GM18867 (cell line): ENCODE results near the gene IQSEC1.

Experiments used
- ATAC-seq: cut with Tn5 transposase; IDR thresholded peaks from one replicate; pipeline ENCODE4 v1.9.1; 2021; ENCODE audit warnings: mild to moderate bottlenecking, moderate library complexity; ENCODE audit not compliant: unreplicated experiment

Gene IQSEC1

DNA sequence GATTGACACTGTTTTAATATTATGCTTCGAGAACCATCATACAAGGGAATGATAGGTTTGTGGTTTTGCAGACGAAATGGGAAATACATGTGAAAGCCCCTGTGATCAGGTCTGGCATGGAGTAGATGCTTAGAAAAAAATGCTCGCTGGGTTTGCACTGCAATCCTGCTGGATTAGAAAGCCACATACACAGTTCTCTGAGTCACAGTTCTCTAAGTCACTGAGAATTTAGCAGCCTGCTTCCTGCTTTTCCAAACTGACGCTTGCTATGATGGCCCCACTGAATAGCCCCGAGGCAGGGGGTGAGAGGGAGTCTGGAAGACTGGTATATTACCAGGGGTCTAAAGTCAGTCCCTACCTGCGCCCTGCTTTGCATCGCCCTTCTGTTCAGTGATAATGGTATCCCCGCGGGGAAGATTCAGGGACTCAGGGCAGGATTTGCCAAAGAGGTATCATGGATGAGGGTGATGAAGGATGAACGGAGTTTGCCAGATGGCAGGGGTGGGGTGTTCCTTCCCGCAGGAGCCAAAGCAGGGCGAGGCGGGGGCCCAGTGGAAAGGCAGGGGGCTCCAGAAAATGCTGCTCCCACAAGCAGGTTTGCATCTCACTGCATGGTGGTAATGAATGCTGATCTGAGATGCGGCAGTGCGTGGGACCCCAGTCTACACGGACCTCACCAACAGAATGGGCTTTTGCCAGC lies 82.3 kb downstream of the IQSEC1 start:
- no peak for ATAC-seq

GRCh38 chr3:12990306-12990705 lies 82.9 kb downstream of the IQSEC1 start:
- no peak for ATAC-seq

GRCh38 chr3:12988728-12989454 lies 84.3 kb downstream of the IQSEC1 start:
- ATAC-seq: no peak

DNA sequence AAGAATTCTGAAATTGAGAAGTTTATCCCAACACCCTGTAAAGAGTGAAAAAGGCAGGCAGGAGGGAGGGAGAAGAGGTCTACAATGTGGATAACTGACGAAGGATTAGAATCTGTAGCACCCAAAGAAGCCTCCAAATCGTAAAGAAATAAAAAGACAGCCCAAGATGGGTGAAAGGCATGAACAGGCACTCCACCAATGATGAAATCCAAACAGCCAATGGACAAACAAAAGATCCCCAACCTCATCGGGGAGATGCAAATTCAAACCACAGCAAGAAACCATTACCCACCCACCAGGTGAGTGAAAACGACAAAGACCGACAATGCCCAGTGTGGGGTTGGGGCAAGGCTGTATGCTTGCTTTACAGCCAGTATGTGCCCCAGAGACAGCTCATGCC lies 85.6 kb downstream of the IQSEC1 start:
- no peak for ATAC-seq

DNA sequence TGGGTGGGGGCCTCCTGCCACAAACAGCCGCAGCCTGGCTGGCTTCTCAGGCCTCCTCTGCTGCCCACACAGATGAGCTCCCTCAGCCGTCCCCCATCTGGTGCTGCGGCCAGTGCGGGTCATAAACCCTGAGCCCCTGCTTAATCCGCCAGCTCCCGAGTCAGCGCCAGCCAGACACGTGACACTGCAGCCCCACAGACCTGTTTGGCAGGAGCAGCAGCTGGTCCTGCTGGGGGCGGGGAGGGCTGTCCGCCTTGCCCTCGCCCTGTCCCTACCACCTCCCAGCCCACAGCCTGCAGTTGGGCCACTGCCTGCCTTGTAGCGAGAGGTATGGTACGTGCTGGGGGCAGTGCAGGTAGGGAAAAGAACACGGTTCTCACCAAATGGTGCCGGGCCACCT lies 86.2 kb downstream of the IQSEC1 start:
- no peak for ATAC-seq

DNA sequence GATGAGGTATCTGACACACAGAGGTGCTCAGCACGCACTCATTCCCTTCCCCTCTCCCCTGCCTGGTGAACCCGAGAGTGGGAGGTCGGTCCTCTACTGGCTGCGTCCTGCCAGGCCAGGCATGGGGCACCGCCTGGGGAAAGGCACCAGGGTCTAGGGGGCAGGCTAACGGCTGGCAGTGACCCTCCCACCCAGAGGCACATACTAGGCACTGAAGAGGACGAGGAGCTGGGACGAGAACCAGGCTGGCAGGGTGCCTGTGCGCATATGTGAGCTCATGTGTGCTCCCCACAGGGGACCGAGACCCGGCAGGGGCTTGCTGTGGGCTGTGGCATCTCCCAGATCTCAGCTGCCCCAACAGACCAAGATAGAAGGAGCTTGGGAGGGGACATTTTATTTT lies 86.7 kb downstream of the IQSEC1 start:
- ATAC-seq: no peak

DNA sequence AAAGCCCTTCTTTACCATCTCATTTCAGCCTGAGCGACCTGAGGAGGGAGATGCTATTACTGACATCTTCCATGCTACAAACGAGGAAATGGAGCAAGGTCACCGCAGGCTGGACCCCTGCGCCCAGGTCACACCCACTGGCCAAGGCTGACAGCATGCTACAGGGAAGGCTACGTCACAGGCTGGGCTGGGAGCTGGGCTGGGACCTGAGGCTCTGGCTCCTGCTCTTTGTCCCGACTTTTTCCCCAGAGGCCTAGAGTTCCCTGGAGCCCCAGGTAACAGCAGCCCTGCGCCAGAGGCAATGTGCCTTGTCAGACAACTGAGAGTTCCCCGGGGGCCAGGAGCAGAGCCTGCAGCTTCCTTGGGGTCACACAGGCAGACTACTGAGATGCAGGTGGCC lies 87.2 kb downstream of the IQSEC1 start:
- no peak for ATAC-seq

DNA sequence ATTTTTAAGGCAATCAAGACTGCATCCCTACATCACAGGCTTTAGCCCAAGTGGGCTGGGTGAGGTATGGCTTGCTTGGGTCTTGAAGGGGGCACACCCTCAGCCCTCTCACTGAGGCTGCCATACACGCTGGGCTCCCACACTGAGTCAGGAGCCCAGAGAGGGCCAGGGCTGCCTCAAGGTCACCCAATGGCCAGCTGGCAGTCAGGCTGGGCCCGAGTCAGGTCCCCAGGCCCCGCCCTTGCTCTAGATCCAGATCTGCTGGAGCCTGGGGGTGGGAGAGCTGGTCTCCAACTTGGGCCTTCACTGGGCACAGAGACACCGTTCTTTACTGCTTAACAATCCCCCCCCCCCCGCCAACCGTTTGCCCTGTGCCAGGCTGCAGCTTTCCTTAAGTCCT lies 88.1 kb downstream of the IQSEC1 start:
- ATAC-seq: no peak

DNA sequence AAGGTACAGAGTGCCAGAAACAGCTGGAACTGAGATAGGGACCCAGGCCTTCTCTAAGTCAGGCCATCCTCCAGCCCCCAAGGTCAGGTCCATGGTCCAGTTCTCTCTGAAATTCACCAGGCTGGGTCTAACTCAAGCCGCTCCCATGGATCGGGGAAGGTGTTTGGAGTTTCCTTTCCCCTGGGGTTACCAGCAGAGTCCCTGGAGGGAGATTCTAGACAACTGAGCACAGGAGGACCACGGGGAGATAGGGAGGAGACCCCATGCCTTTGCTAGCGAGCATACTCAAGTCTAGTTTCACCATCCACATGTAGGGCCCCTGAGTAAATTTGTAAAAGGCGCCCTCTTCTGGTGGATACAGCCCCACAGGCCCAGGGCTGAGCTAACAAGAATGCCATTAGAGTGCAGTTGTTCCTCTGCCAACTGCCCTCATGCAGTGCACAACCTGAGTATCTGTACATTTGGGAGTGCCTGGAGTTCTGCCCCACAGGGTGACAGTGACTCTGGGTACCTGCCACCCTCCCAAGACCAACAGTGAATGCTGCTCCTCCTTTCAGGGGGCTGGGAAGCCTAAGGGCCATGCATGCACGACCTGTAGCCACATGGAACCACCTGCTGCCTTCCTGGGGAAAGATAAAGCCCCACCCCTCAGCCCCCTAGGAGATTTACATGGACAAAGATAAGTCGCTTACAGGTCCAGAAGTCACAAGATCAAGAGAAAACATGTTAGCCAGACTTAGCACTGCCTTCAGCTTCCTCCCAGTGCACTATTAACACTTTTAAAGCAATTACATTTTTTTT lies 89.0 kb downstream of the IQSEC1 start:
- ATAC-seq: no peak

DNA sequence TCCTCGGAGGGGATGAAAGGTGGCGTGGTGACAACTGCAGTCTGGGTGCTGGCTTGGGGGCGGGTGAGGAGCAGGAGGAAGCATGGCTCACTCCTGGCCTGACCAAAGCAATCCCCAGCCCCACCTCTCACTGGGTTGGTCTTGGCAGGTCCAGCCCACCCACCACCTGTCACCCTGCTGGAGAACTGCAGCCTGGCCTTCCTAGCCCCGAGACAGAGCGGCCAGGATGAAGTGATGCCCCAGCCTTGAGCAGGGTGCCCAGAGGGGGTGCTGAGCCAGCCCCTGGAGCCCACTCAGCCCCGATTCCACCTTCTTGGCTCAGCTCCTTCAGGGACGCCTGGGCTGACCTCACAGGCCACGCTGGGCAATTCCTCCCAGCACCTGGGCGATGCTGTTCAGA lies 89.9 kb downstream of the IQSEC1 start:
- no peak for ATAC-seq

DNA sequence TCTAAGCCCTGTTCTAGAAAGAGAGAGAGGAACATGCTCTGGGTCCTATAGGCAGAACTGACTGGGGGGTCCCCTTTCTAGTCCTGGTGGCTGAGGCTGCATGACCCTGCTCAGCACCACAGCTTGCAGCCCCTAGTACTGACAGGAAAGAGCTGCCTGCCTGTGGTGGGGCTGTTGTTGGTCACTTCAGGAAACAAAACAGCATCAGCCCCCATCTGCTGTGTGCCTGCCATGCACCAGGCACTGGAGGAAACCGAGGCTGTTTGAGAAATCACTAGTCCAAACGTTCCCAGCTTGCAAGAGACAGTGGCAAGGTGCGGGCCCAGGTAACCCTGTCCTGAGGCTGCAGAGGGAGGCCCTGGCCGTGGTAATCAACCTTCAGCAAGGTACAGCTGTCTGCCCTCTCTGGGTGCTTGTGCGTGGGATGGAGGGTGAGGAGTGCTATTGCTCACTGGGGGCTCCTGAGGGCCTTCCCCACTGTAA lies 90.6 kb downstream of the IQSEC1 start:
- peak; percentile 38 for ATAC-seq

GRCh38 chr3:12981306-12982275 lies 91.6 kb downstream of the IQSEC1 start:
- ATAC-seq: no peak

GRCh38 chr3:12980596-12981290 lies 92.5 kb downstream of the IQSEC1 start:
- ATAC-seq: no peak

DNA sequence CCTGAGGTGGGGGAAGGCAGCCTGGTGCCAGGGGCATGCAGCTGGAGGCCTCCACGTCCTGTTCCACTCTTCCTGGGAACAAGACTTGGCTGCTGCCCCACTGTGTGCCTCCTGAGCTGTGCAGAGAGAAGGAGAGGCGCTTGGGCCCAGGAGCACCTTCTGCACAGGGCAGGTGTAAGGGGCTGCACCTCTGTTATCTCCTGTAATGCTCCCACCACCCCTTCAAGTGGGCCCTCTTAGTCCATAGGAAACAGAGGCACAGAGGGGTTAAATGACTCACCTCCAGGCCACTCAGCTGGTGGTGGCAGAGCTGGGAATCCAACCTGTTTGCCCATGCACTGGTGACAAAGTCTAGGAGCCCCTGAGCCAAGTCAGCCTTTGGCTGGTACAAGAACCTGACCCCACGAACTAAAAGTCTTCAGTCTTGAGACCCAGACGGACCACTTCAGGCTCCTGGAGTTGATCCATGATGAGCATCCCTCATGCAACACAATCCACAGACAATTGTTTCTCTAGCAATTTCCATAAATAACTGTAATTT lies 93.2 kb downstream of the IQSEC1 start:
- ATAC-seq: no peak

GRCh38 chr3:12979151-12979946 lies 93.9 kb downstream of the IQSEC1 start:
- ATAC-seq: no peak

DNA sequence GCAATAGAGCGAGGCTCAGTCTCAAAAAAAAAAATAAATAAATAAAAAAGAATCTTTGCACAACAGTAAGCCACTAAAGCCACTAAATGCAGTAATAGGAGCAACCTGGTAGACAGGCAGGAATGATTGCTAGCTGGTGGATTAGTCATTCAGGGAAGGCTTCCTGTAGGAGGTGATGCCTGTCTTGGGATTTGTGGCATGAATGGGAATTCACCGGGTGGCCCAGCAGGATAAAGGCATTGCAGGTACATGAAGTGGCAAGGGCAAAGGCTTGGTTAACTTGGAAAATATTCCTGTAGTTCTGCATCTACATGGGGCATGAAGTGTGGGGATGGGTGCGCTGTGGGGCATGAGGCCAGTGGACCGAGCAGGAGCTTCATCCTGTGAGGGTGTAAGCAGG lies 94.5 kb downstream of the IQSEC1 start:
- no peak for ATAC-seq

- ATAC-seq: no peak
Measured at GRCh38 chr3:12977117-12977808, 96.0 kb downstream of the IQSEC1 start.
